Effector memory CD8-positive, alpha-beta T cell (primary cell): ENCODE results near the gene AUTS2.

ENCODE experiments used
- ATAC-seq: fragments of 150-1000 bp; cut with Tn5 transposase; replicated peaks from 2 replicates; pipeline ENCODE4 v1.10.0; 2021; ENCODE audit warnings: mild to moderate bottlenecking, moderate library complexity
- DNase-seq, 3 experiments: peaks; one replicate each; pipeline ENCODE4 v3.0.0; 2021
- H3K27ac Mint-ChIP-seq, 2 donors: one replicate each; pipeline ENCODE4 v1.8.0; 2022; ENCODE audit warnings: mild to moderate bottlenecking in 2 of 2, mixed read lengths in 2 of 2, moderate library complexity in 2 of 2
- H3K27me3 Mint-ChIP-seq, 2 donors: one replicate each; pipeline ENCODE4 v1.8.0; 2022; ENCODE audit warnings: mixed read lengths in 2 of 2
- H3K36me3 Mint-ChIP-seq: one replicate; pipeline ENCODE4 v1.8.0; 2022; ENCODE audit warnings: mild to moderate bottlenecking, moderate library complexity, mixed read lengths; ENCODE audit not compliant: insufficient read depth
- H3K4me1 Mint-ChIP-seq, 2 donors: one replicate each; pipeline ENCODE4 v1.8.0; 2022; ENCODE audit warnings: low read depth in 2 of 2, mixed read lengths in 2 of 2
- H3K4me3 Mint-ChIP-seq, 2 donors: one replicate each; pipeline ENCODE4 v1.8.0; 2022; ENCODE audit warnings: mild to moderate bottlenecking in 2 of 2, mixed read lengths in 2 of 2, moderate library complexity in 2 of 2
- H3K9me3 Mint-ChIP-seq, 2 donors: one replicate each; pipeline ENCODE4 v1.8.0; 2022; ENCODE audit warnings: mixed read lengths in 2 of 2

Gene AUTS2

GRCh38 chr7:70092314-70093204, 494.3 kb downstream of the AUTS2 start:
- DNase-seq: no peak
- no peak overlapping the region for H3K4me3 Mint-ChIP-seq

DNA sequence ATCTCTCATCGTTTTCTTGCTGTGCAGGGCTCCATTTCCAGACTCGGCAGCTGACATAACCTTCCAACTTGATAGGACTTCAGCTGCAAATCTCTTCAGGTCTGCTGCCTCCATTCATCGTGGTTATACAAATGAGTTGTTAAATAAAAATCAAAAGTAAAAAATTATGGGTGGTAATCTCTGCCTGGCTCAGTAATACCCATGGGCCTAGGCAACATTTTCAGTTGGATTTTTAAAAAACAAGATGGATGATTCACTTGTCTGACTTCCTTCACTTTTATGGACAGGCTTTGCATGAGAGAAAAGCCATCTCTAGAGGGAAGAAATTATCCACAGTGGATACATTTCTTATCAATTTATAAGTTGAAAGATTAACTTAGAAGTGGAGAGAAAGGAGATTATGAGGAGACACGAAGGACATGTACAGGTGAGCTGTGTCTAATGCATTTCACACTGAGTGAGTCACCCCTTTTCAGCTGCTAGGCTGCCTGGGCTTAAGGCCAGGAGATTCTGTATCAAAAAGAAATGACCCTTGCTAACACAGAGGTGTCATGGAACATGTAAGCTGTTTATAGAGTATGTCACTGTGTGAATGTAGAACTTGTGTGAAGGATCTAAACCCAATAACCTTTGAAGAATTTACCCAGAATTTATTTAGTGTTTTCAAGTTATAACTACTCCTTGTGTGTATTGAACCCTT, 495.1 kb downstream of the AUTS2 start:
- Mint-ChIP-seq H3K4me1 (no peaks in the 10 kb centered on the region), H3K27me3 (peaks cover 0 to 9% of the 10 kb centered on the region in 2 donors), H3K36me3 (no peaks in the 10 kb centered on the region), H3K27ac (no peak overlapping the region), H3K9me3 (no peaks in the 10 kb centered on the region), H3K4me3 (no peak overlapping the region)
- DNase-seq: no peak
- ATAC-seq: no peak

More at GRCh38 chr7:70092314-70093204, 494.3 kb downstream of the AUTS2 start:
- H3K27me3 Mint-ChIP-seq: peaks cover 0 to 9% of the 10 kb centered on the region in 2 donors
- H3K4me1 Mint-ChIP-seq: no peaks in the 10 kb centered on the region
- no peaks in the 10 kb centered on the region for H3K9me3 Mint-ChIP-seq
- H3K27ac Mint-ChIP-seq: no peak overlapping the region
- H3K36me3 Mint-ChIP-seq: no peaks in the 10 kb centered on the region
- ATAC-seq: no peak

- ATAC-seq (no peak), DNase-seq (no peak)
- Mint-ChIP-seq H3K4me1 (no peaks in the 10 kb centered on the region), H3K4me3 (no peak overlapping the region), H3K36me3 (no peaks in the 10 kb centered on the region), H3K27ac (no peak overlapping the region), H3K9me3 (no peaks in the 10 kb centered on the region), H3K27me3 (peaks cover 0 to 9% of the 10 kb centered on the region in 2 donors)
These were observed 496.6 kb downstream of the AUTS2 start for GRCh38 chr7:70094831-70095230.

DNA sequence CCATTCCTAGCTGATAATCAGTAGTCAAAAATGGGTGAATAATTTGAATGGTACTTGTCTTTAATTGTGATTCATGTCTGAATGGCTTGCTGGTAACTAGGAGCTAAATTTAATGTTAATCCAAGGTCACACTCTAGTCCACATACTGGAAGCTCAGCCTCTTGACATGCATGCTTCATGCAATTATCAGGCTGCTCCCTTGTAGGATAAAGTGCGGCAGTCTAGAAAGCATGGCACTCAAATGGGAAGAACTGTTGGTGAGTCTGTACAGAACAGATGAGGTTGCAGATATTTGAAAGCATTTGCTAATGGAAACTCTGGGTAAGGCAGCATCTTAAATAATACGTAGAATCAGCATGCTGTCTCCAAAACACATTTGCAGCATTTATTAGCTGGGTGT, 499.4 kb downstream of the AUTS2 start:
- H3K4me3 Mint-ChIP-seq: no peak overlapping the region
- peaks cover 0 to 9% of the 10 kb centered on the region in 2 donors for H3K27me3 Mint-ChIP-seq
- H3K4me1 Mint-ChIP-seq: no peaks in the 10 kb centered on the region
- no peak overlapping the region for H3K27ac Mint-ChIP-seq
- H3K9me3 Mint-ChIP-seq: no peaks in the 10 kb centered on the region
- H3K36me3 Mint-ChIP-seq: no peaks in the 10 kb centered on the region
- no peak for DNase-seq
- no peak for ATAC-seq

GRCh38 chr7:70098133-70098561, 499.9 kb downstream of the AUTS2 start:
- ATAC-seq (no peak), DNase-seq (no peak)
- Mint-ChIP-seq H3K9me3 (no peaks in the 10 kb centered on the region), H3K27me3 (peaks cover 0 to 9% of the 10 kb centered on the region in 2 donors), H3K36me3 (no peaks in the 10 kb centered on the region), H3K4me1 (no peaks in the 10 kb centered on the region), H3K4me3 (no peak overlapping the region), H3K27ac (no peak overlapping the region)

- Mint-ChIP-seq H3K27me3 (peaks cover 0 to 9% of the 10 kb centered on the region in 2 donors), H3K4me3 (no peak overlapping the region), H3K27ac (no peak overlapping the region), H3K9me3 (no peaks in the 10 kb centered on the region), H3K4me1 (no peaks in the 10 kb centered on the region), H3K36me3 (no peaks in the 10 kb centered on the region)
- DNase-seq (no peak), ATAC-seq (no peak)
These were observed 500.8 kb downstream of the AUTS2 start for GRCh38 chr7:70098905-70099672.

DNA sequence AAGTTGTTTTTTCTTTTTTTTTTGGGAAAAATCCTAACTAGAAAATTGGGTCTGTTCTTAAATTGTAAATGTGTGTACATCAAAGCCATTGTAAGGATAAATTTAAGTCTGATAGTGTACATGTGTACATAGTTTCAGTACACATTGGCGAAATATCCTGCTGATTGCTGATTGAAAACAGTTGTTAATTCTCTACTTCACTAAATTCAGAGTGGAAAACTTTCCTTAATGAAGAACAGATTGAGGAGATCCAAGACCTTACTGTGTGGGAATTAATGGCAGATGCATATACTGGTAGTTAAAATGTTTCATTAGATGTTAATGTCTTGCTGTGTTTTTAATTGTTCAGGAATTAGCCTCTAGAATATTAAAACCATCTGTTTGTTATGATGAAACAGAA, 506.0 kb downstream of the AUTS2 start:
- H3K4me1 Mint-ChIP-seq: no peaks in the 10 kb centered on the region
- DNase-seq: no peak
- no peaks in the 10 kb centered on the region for H3K9me3 Mint-ChIP-seq
- ATAC-seq: no peak
- no peak overlapping the region for H3K27ac Mint-ChIP-seq
- H3K4me3 Mint-ChIP-seq: no peak overlapping the region
- no peaks in the 10 kb centered on the region for H3K36me3 Mint-ChIP-seq
- no peaks in the 10 kb centered on the region for H3K27me3 Mint-ChIP-seq

GRCh38 chr7:70113078-70113477, 514.8 kb downstream of the AUTS2 start:
- no peak for ATAC-seq

DNA sequence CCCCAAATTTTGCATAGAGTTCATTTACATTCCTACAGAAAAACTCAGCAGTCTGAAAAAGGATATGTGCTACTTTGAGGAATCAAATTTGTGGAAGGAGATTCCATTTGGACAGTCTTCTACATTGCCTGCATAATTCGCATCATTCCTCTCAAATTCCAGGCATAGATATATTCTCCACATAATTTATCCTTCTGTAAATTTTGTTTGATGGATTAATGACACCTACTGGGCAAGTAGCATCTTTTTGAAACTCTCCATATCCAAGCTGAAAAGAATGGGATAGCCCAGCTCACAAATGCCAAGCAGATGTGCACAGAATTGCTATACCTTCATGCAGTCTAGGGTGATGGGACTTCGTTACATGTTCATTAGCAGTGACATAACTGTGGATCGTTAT, 515.3 kb downstream of the AUTS2 start:
- H3K27me3 Mint-ChIP-seq: peaks cover 0 to 4% of the 10 kb centered on the region in 2 donors
- no peaks in the 10 kb centered on the region for H3K4me1 Mint-ChIP-seq
- no peak overlapping the region for H3K27ac Mint-ChIP-seq
- ATAC-seq (no peak), DNase-seq (no peak)
- no peak overlapping the region for H3K4me3 Mint-ChIP-seq
- H3K9me3 Mint-ChIP-seq: no peaks in the 10 kb centered on the region
- peaks cover 3% of the 10 kb centered on the region for H3K36me3 Mint-ChIP-seq

More at GRCh38 chr7:70113078-70113477, 514.8 kb downstream of the AUTS2 start:
- peaks cover 3% of the 10 kb centered on the region for H3K36me3 Mint-ChIP-seq
- H3K4me1 Mint-ChIP-seq: no peaks in the 10 kb centered on the region
- DNase-seq: no peak
- H3K4me3 Mint-ChIP-seq: no peak overlapping the region
- no peaks in the 10 kb centered on the region for H3K9me3 Mint-ChIP-seq
- peaks cover 0 to 4% of the 10 kb centered on the region in 2 donors for H3K27me3 Mint-ChIP-seq
- no peak overlapping the region for H3K27ac Mint-ChIP-seq

DNA sequence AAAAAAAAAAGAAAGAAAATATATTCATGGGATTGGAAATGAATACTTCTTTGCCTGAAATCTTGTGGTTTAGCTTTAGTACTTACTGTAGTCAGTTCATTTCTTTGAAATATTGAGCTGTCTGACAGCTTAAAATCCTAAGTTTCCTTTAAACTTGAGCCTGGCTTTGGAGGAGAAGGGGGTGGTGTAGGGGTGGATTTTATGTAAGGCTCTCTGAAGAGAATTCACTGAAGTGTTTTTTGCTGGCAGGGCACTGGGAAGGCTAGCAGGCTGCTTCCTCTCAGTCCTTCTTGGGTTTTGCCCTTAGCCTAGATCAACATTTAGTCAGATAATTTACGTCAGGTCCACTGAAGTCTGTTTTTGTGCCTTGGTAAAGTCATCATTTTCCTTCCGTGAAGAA, 516.5 kb downstream of the AUTS2 start:
- Mint-ChIP-seq H3K36me3 (peaks cover 3% of the 10 kb centered on the region), H3K4me1 (no peaks in the 10 kb centered on the region), H3K9me3 (no peaks in the 10 kb centered on the region)

GRCh38 chr7:70116244-70116643, 518.0 kb downstream of the AUTS2 start:
- Mint-ChIP-seq H3K9me3 (no peaks in the 10 kb centered on the region), H3K27ac (no peak overlapping the region), H3K36me3 (peaks cover 3% of the 10 kb centered on the region), H3K27me3 (peaks cover 0 to 4% of the 10 kb centered on the region in 2 donors), H3K4me3 (no peak overlapping the region), H3K4me1 (no peaks in the 10 kb centered on the region)
- ATAC-seq (no peak), DNase-seq (no peak)

More for the DNA sequence above, 516.5 kb downstream of the AUTS2 start:
- no peak overlapping the region for H3K4me3 Mint-ChIP-seq
- no peak overlapping the region for H3K27ac Mint-ChIP-seq
- H3K27me3 Mint-ChIP-seq: peaks cover 0 to 4% of the 10 kb centered on the region in 2 donors
- DNase-seq (no peak), ATAC-seq (no peak)

- H3K4me3 Mint-ChIP-seq: no peak overlapping the region
- peaks cover 0 to 4% of the 10 kb centered on the region in 2 donors for H3K27me3 Mint-ChIP-seq
- H3K36me3 Mint-ChIP-seq: peaks cover 3% of the 10 kb centered on the region
- H3K27ac Mint-ChIP-seq: no peak overlapping the region
- DNase-seq (no peak), ATAC-seq (no peak)
- H3K9me3 Mint-ChIP-seq: no peaks in the 10 kb centered on the region
- H3K4me1 Mint-ChIP-seq: no peaks in the 10 kb centered on the region
These were observed 518.6 kb downstream of the AUTS2 start for GRCh38 chr7:70116867-70117266.

DNA sequence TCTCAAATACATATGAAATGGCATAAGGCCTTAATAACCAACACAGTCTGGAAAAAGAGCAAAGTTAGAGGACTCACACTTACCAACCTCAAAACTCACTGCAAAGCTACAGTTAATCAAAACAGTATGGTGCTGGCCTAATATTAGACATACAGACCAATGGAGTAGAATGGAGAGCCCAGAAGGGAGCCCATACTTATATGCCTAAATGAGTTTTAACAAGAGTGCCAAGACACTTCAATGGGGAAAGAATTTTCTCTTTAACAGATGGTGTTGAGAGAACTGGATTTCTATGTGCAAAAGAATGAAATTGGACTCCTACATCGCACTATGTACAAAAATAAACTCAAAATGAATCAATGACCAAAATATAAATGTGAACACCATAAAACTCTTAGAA, 522.6 kb downstream of the AUTS2 start:
- no peaks in the 10 kb centered on the region for H3K9me3 Mint-ChIP-seq
- DNase-seq: no peak
- no peak overlapping the region for H3K27ac Mint-ChIP-seq
- H3K4me3 Mint-ChIP-seq: no peak overlapping the region
- H3K4me1 Mint-ChIP-seq: no peaks in the 10 kb centered on the region
- no peak for ATAC-seq
- peaks cover 5 to 6% of the 10 kb centered on the region in 2 donors for H3K27me3 Mint-ChIP-seq
- H3K36me3 Mint-ChIP-seq: peaks cover 2% of the 10 kb centered on the region
